LNCAP (cell line): ENCODE data around the gene SUSD6.

Experiments
- TF ChIP-seq, protein P1 (sequence below): fragments of 450-650 bp; IDR thresholded peaks from 2 replicates; pipeline ENCODE4 v1.5.1; 2017; ENCODE audit warnings: mild to moderate bottlenecking

The SUSD6 gene

DNA sequence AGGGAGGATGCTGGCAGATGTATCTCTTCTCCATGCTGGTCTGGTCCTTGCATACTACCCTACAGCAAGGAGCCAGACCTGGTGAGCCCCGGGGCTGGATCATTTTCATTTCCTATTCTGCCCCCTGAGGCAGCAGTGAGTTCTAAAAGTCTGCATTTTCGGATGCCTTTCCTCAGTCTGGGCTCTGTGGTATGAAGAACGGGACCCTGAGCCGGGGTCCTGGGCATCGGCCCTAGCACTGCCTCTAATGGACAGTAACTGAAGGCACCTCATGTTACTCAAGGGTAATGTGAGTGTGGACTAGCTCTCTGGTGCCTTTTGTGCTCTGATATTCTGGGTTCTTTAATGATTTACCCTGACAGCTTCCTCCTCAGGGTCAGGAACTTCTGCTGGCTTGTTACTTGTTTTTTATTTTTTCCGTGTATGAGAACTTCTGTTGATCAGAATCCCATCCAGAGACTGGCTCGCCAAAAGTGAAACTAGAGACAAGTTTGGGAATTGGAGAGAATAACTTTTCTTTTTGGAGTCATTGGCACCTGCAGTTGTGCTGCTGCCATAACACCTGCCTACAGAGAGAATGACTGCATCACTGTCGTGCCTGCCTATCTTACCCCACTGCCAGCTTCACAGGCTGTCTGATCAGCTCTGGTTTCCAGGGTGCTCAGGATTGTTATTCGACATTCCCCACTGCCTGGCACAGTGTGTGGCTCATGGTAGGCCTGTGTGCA is 62.3 kb downstream of the SUSD6 start:
- TF ChIP-seq, protein P1, sequence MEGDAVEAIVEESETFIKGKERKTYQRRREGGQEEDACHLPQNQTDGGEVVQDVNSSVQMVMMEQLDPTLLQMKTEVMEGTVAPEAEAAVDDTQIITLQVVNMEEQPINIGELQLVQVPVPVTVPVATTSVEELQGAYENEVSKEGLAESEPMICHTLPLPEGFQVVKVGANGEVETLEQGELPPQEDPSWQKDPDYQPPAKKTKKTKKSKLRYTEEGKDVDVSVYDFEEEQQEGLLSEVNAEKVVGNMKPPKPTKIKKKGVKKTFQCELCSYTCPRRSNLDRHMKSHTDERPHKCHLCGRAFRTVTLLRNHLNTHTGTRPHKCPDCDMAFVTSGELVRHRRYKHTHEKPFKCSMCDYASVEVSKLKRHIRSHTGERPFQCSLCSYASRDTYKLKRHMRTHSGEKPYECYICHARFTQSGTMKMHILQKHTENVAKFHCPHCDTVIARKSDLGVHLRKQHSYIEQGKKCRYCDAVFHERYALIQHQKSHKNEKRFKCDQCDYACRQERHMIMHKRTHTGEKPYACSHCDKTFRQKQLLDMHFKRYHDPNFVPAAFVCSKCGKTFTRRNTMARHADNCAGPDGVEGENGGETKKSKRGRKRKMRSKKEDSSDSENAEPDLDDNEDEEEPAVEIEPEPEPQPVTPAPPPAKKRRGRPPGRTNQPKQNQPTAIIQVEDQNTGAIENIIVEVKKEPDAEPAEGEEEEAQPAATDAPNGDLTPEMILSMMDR, result no peak

DNA sequence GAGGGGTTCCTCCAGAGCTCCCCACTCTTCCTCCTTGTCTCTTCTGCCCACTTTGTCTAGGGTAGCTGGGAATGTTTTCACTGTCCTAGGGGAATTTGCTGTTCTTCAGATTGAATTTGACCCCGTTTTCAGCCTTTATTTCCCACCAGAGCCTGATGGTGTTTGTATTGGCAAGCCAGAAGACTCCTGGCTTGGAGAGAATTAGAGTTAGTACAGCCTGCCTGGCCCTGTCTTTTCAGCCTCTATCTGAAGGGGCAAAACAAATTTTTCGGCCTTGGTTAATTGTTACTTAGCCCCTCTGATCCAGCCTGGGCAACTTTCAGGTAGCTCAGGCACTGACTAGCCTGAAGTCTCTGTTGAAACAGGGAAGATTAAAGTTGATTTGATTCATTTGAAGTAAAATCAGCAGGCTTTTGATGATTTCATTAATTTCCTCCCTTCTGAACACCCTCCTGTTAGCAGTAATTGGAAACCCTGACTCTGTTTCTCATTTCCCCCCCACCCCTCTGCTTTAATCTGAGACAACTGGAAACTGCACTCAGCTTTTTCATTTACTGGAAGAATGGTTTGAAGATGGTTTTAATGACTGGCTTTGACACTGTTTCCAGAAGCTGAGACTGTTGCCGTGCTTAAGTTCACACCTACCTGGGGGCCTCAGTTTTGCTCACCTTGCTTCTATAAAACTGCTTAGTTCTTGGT is 63.3 kb downstream of the SUSD6 start:
- TF ChIP-seq, protein P1, result no peak

DNA sequence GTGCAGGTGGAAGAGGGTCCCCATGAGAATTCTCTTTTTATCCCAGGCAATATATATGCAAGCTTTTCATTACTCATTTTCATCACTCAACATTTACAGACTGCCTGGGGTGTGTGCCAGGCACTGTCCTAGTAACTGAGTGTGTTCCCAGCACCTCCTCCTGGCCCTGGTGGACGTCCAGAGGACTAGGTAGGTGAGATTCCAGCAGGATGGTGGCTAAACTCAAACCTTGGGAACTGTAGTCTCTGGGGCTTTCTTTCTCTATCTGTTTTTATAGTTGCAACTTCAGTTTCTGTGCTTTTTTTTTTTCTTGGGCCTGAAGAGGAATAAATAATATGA is 63.8 kb downstream of the SUSD6 start:
- TF ChIP-seq, protein P1, result no peak

DNA sequence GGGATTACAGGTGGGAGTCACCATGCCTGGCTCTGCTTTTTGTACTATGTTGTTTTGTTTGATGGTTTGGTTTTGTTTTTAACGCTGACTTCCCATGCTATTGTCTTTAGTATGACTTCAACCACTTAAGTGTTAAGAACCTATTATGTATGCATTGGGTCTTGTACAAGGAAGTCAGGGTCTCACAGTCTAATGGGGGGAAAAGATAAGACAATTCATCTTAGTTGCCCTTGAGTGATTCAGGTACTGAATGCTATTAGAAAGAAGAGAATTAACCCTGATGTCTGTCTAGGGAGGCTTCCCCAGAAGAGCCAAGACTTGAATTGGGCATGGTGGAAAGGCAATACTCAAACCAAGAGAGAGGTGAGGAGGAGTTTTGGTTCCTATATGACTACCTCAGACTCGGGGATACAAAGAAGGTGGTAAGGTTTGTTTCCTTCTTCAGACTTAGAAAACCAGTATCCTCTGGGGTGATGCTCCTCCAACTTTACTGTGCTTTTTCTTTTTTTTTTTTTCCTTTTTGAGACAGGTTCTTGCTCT is 64.6 kb downstream of the SUSD6 start:
- TF ChIP-seq, protein P1, result no peak

DNA sequence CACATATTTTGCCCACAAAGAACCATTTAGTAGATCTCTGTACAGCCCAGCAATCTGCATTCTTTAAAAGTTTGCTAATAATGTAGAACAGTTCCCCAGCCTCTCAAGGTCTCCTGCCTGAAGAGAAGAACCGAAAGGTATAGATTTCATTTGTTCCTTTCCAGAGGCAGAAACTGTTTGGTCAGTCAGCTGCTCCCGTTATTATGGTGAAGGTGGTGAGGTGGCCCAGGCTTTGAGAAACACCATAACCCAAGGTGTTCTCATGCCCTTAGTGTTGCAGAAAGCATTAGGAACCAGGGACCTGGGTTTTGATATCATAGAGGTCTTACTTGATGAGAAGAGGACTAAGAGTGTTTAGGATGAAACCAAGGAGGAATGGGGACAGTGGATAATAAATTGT is 65.3 kb downstream of the SUSD6 start:
- TF ChIP-seq, protein P1, result no peak

DNA sequence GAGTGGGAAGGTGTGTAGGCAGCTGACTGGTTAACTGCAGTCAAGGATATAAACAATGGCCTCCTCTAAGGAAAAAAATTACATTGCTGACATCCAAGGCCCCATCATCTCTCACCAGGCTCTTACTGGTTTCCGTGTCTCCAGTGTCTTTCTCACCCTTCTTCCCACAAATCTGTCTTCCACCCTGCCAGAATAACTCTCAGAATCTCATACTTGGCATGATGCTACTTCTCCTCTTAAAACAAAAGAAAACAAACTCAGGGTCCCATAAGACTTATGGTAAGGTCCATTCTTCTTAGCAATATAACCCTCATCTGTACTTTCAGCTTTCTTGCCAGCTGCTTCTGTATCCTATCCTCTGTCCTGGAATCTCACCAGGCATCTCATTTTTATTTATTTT is 68.9 kb downstream of the SUSD6 start:
- TF ChIP-seq, protein P1, result no peak

DNA sequence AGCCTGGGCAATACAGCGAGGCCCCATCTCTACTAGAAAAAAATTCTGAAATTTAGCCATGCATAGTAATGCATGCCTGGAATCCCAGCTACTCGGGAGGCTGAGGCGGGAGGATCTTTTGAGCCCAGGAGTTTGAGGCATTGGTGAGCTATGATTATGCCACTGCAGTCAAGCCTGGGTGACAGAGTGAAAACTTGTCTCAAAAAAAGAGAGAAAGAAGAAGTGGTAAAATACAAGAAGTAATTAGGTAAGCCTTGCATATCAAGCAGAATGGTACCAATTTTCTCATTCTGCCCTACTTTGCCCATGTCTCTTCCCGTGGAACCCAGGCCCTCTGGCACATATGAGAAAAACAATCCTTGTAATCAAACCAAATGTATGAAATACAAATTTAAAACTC is 70.7 kb downstream of the SUSD6 start:
- TF ChIP-seq, protein P1, result no peak
